ENCODE results near the gene SGK1.

DNA sequence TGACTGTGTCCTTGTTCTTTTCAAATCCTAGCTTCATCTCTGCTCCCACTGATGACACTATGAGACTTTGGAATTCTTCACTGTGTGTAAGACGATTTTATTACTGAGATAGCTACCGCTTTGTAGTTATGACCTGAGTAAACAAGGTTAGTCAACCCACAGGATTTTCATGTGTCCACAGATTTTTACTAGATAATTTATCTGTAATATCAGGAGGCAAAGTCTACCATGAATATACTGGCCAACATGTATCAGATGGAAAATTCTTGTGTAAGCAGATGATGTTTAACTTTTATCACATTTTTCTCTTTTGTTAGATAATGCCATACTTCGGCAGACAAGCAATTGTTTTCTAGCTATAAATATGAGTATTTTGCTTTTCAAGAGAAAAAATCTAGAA, 119.8 kb downstream of the SGK1 start:
- TF ChIP-seq, protein P1, sequence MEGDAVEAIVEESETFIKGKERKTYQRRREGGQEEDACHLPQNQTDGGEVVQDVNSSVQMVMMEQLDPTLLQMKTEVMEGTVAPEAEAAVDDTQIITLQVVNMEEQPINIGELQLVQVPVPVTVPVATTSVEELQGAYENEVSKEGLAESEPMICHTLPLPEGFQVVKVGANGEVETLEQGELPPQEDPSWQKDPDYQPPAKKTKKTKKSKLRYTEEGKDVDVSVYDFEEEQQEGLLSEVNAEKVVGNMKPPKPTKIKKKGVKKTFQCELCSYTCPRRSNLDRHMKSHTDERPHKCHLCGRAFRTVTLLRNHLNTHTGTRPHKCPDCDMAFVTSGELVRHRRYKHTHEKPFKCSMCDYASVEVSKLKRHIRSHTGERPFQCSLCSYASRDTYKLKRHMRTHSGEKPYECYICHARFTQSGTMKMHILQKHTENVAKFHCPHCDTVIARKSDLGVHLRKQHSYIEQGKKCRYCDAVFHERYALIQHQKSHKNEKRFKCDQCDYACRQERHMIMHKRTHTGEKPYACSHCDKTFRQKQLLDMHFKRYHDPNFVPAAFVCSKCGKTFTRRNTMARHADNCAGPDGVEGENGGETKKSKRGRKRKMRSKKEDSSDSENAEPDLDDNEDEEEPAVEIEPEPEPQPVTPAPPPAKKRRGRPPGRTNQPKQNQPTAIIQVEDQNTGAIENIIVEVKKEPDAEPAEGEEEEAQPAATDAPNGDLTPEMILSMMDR (IDR thresholded peaks at IDR 0.05): no peak
- no peak for TF ChIP-seq POLR2A (IDR thresholded peaks at IDR 0.05)

Measured in Peyer's patch (tissue), 4 donors.